Omental fat pad (tissue), 4 donors: ENCODE data around the gene CECR2. TPM values are rescaled to one million over a fixed set of nuclear protein-coding genes. Genes with fewer than 3 reads are reported as not detected.

Experiments used
- ATAC-seq: fragments of 150-250 bp; one replicate; pipeline ENCODE4 v1.9.1; 2016; ENCODE audit warnings: mild to moderate bottlenecking, moderate library complexity; ENCODE audit not compliant: low FRiP score
- DNase-seq: peaks from one replicate; pipeline ENCODE4 v3.0.0-alpha.2; 2019; ENCODE audit warnings: low spot score
- CTCF ChIP-seq, 3 donors: fragments of 450-650 bp; IDR thresholded peaks; one replicate each; pipeline ENCODE4 v1.5.1; 2016 to 2017; ENCODE audit warnings: antibody characterized with exemption in 3 of 3, mild to moderate bottlenecking in 3 of 3, moderate library complexity in 2 of 3
- total RNA-seq, 4 donors: library from RNA; depleted of rRNA; stranded (reverse); fragments of >200 nt; gene quantifications; one replicate each; pipeline ENCODE4 v1.1.0, GENCODE V29; 2016

Gene CECR2
- total RNA-seq, 4 donors from 2014 or later, result 0.24 to 3.9 (median 0.70) TPM

- ATAC-seq, result no peak
These were observed 210.3 kb downstream of the CECR2 start for GRCh38 chr22:17579535-17579981.

GRCh38 chr22:17580441-17581031 is 211.3 kb downstream of the CECR2 start:
- no peak for DNase-seq
- no peak for ATAC-seq
- TF ChIP-seq CTCF (IDR thresholded peaks at IDR 0.05), result no peak

More at GRCh38 chr22:17579535-17579981, 210.3 kb downstream of the CECR2 start:
- no peak for TF ChIP-seq CTCF (IDR thresholded peaks at IDR 0.05)
- DNase-seq, result no peak

- no peak for TF ChIP-seq CTCF (IDR thresholded peaks at IDR 0.05)
- DNase-seq (no peak), ATAC-seq (no peak)
These were observed 211.8 kb downstream of the CECR2 start for GRCh38 chr22:17581056-17581455.

- ATAC-seq (no peak), DNase-seq (no peak)
- no peak for TF ChIP-seq CTCF (IDR thresholded peaks at IDR 0.05)
These were observed 212.4 kb downstream of the CECR2 start for GRCh38 chr22:17581631-17582030.

GRCh38 chr22:17583151-17583550 is 213.9 kb downstream of the CECR2 start:
- no peak for DNase-seq
- TF ChIP-seq CTCF (IDR thresholded peaks at IDR 0.05), result no peak
- ATAC-seq, result no peak

- ATAC-seq (no peak), DNase-seq (no peak)
- TF ChIP-seq CTCF (IDR thresholded peaks at IDR 0.05), result no peak
These were observed 217.7 kb downstream of the CECR2 start for GRCh38 chr22:17586831-17587440.

- ATAC-seq (no peak), DNase-seq (no peak)
- no peak for TF ChIP-seq CTCF (IDR thresholded peaks at IDR 0.05)
These were observed 218.4 kb downstream of the CECR2 start for GRCh38 chr22:17587629-17588028.
